Measurements from ENCODE around the gene LTBP1. TPM values are rescaled to one million over a fixed set of nuclear protein-coding genes. Genes with fewer than 3 reads are reported as not detected.

Gene LTBP1
- total RNA-seq, 1 donor from 2014 or later = 327 TPM

DNA sequence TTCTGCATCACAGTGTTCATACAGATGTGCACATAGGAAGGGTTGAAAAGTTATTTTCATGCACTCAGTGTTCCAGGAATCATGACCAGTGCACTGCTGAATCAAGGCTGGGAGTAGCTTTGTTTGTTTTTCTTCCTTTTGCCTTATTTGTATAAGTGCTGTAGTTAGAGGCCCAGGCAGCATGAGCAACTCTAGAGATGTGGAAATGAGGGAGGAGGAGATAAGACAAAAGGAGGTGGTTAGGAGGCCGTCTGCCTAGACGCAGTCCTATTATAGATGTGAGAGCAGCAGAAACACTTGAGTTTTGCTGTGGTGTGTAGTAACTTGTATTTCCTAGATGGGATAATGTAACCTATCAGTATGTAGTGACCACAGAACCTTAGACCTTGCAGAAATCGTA is 265.4 kb downstream of the LTBP1 start:
- TF ChIP-seq, protein P1, sequence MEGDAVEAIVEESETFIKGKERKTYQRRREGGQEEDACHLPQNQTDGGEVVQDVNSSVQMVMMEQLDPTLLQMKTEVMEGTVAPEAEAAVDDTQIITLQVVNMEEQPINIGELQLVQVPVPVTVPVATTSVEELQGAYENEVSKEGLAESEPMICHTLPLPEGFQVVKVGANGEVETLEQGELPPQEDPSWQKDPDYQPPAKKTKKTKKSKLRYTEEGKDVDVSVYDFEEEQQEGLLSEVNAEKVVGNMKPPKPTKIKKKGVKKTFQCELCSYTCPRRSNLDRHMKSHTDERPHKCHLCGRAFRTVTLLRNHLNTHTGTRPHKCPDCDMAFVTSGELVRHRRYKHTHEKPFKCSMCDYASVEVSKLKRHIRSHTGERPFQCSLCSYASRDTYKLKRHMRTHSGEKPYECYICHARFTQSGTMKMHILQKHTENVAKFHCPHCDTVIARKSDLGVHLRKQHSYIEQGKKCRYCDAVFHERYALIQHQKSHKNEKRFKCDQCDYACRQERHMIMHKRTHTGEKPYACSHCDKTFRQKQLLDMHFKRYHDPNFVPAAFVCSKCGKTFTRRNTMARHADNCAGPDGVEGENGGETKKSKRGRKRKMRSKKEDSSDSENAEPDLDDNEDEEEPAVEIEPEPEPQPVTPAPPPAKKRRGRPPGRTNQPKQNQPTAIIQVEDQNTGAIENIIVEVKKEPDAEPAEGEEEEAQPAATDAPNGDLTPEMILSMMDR (IDR thresholded peaks at IDR 0.05; ENCODE audit: unreplicated experiment) = no peak
- Mint-ChIP-seq H3K4me1 (ENCODE audit: unreplicated experiment) (peaks cover 55% of the 10 kb centered on the region), H3K4me3 (ENCODE audit: unreplicated experiment) (no peak overlapping the region), H3K36me3 (ENCODE audit: low read depth, unreplicated experiment) (peaks cover 32% of the 10 kb centered on the region), H3K27me3 (ENCODE audit: unreplicated experiment) (peaks cover 4% of the 10 kb centered on the region), H3K27ac (ENCODE audit: unreplicated experiment) (peak overlapping the region; percentile 21), H3K9me3 (ENCODE audit: unreplicated experiment) (no peaks in the 10 kb centered on the region)
- DNase-seq (ENCODE audit: low spot score) = no peak

DNA sequence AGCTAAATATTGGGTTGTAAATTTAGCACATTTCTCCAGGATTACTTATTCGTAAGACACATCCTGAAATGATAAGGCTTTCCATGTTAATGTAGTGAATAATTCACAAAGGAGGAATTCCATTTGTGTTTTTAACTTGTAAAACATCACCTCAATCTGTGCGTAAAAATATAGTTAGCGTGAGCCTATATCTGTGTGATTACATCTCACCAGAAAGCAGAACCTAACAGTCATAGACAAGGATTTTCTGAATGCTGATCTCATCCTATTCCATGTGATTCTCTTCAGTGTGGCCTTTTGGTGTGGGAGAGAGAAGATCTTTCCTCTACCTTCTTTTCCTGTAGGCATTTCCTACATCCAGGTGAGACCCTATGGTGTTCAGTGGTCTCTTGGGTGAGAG is 266.5 kb downstream of the LTBP1 start:
- DNase-seq (ENCODE audit: low spot score) = no peak
- Mint-ChIP-seq H3K4me3 (ENCODE audit: unreplicated experiment) (no peak overlapping the region), H3K27ac (ENCODE audit: unreplicated experiment) (no peak overlapping the region), H3K9me3 (ENCODE audit: unreplicated experiment) (no peaks in the 10 kb centered on the region), H3K4me1 (ENCODE audit: unreplicated experiment) (peaks cover 57% of the 10 kb centered on the region), H3K27me3 (ENCODE audit: unreplicated experiment) (peaks cover 4% of the 10 kb centered on the region), H3K36me3 (ENCODE audit: low read depth, unreplicated experiment) (peaks cover 33% of the 10 kb centered on the region)
- TF ChIP-seq, protein P1 (IDR thresholded peaks at IDR 0.05; ENCODE audit: unreplicated experiment) = no peak

DNA sequence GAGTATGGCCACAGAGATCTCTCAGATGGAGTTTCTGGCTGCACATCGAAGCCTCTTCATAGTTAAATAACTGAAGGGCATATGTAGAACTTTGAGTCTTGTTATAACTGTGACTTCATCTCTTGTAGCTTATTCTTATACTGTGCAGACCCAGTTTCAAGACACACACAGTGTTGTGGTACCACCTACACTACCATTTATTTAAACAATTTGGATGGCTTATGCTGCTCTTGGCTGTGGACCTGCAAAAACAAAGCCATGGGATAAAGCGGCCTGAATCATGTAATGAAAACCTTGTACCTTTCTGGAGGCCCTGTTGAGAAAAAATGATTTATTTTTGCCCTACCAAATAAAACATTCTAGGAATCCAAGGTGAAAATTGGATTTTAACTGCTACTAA is 266.9 kb downstream of the LTBP1 start:
- H3K4me1 Mint-ChIP-seq (ENCODE audit: unreplicated experiment) = peaks cover 55% of the 10 kb centered on the region
- no peaks in the 10 kb centered on the region for H3K9me3 Mint-ChIP-seq (ENCODE audit: unreplicated experiment)
- peaks cover 29% of the 10 kb centered on the region for H3K36me3 Mint-ChIP-seq (ENCODE audit: low read depth, unreplicated experiment)
- TF ChIP-seq, protein P1 (IDR thresholded peaks at IDR 0.05; ENCODE audit: unreplicated experiment) = no peak
- peaks cover 4% of the 10 kb centered on the region for H3K27me3 Mint-ChIP-seq (ENCODE audit: unreplicated experiment)
- no peak for DNase-seq (ENCODE audit: low spot score)
- no peak overlapping the region for H3K4me3 Mint-ChIP-seq (ENCODE audit: unreplicated experiment)
- no peak overlapping the region for H3K27ac Mint-ChIP-seq (ENCODE audit: unreplicated experiment)

DNA sequence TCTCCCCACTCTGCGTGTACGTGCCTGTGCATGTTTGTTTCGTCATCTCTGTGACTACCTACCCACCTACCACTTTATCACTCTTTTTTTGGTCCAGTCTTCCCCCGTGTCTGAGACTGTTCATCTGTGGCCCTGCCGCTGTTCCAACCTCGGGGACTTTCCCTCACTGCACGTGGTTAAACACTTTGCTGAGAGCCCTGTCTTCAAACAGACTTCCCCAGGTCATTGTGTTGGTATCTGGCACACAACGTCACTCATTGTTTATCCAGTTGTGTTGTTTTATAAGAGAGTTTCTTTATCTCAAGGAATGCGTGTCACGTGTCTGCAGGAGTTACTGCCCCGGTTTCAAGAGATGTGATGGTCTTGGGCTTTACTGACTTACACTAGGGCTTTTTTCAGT is 267.7 kb downstream of the LTBP1 start:
- peaks cover 58% of the 10 kb centered on the region for H3K4me1 Mint-ChIP-seq (ENCODE audit: unreplicated experiment)
- peaks cover 25% of the 10 kb centered on the region for H3K36me3 Mint-ChIP-seq (ENCODE audit: low read depth, unreplicated experiment)
- peak overlapping the region; percentile 42 for H3K4me3 Mint-ChIP-seq (ENCODE audit: unreplicated experiment)
- TF ChIP-seq, protein P1 (IDR thresholded peaks at IDR 0.05; ENCODE audit: unreplicated experiment) = no peak
- peaks cover 2% of the 10 kb centered on the region for H3K27me3 Mint-ChIP-seq (ENCODE audit: unreplicated experiment)
- DNase-seq (ENCODE audit: low spot score) = no peak
- H3K27ac Mint-ChIP-seq (ENCODE audit: unreplicated experiment) = peak overlapping the region; percentile 90
- H3K9me3 Mint-ChIP-seq (ENCODE audit: unreplicated experiment) = no peaks in the 10 kb centered on the region

DNA sequence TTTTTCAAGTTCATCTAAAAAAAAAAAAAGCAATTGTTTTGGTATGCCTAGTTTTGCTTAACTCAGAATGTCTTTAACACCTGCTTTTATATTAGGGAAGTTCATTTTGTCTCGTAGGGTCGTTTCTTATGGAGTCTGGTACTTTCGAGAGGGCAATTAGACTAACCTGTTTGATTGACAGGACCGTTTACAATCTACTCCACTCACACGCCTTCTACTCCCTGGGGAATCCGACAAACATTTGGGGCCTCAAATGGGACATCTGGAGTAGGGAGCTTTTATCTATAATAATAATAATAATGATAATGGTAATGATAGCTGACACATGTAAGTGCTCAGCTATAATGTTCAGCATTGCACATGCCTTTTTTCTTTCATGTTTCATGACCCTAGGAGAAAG is 268.1 kb downstream of the LTBP1 start:
- peaks cover 2% of the 10 kb centered on the region for H3K27me3 Mint-ChIP-seq (ENCODE audit: unreplicated experiment)
- no peak for DNase-seq (ENCODE audit: low spot score)
- peaks cover 58% of the 10 kb centered on the region for H3K4me1 Mint-ChIP-seq (ENCODE audit: unreplicated experiment)
- no peaks in the 10 kb centered on the region for H3K9me3 Mint-ChIP-seq (ENCODE audit: unreplicated experiment)
- H3K36me3 Mint-ChIP-seq (ENCODE audit: low read depth, unreplicated experiment) = peaks cover 26% of the 10 kb centered on the region
- TF ChIP-seq, protein P1 (IDR thresholded peaks at IDR 0.05; ENCODE audit: unreplicated experiment) = no peak
- peak overlapping the region; percentile 90 for H3K27ac Mint-ChIP-seq (ENCODE audit: unreplicated experiment)
- no peak overlapping the region for H3K4me3 Mint-ChIP-seq (ENCODE audit: unreplicated experiment)
